NCI-H2227 treated with DMSO at 0.1 percent for 48 hours (cell line): ENCODE data around the gene IRF3.

Experiments used
- DNase-seq: peaks from one replicate; lab custom pipeline; 2025; lab: John Stamatoyannopoulos, UW

IRF3 gene, protein sequence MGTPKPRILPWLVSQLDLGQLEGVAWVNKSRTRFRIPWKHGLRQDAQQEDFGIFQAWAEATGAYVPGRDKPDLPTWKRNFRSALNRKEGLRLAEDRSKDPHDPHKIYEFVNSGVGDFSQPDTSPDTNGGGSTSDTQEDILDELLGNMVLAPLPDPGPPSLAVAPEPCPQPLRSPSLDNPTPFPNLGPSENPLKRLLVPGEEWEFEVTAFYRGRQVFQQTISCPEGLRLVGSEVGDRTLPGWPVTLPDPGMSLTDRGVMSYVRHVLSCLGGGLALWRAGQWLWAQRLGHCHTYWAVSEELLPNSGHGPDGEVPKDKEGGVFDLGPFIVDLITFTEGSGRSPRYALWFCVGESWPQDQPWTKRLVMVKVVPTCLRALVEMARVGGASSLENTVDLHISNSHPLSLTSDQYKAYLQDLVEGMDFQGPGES

DNA sequence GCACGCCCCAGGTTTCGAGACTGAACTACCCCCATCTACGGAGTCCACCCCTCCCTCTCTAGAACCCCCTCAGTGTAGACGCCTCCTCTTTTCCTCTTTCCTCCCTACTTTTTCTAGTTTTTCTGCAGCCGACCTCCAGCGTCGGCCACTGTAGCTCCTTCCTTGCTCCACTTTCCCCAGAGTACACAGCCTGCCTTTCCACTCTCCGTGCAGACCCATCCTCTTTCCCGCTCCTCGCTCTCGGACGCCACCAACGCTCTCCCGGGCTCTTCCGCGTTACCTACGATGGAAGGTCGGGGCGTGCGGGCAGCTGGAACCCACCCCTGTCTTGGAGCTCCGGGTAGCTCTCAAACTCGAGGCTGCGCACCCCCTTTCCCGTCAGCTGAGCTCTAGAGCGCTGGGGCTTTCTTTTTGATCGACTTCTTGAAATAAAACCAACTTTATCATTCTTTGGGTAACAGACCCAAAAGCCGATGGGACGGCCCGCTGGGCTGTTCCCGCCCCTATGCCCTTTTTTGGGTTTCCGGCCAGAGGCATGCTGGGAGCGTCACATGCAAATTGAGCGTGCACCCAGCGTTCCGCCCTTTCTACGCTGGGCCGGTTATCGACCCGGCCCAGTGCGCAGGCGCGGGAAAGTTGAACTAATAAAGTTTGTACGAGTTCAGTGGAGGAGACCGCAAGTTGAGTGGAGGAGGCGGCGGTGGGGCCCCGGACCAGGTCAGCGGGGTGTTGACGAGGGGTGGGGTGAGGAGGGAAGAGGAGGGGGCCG is at the start of gene IRF3, which contains the start of gene BCL2L12:
IRF3 (minus strand) TSS at position 507 of the 769 bp plus-strand sequence. CDS start 1,019 bp downstream, outside the sequence.
BCL2L12 (plus strand) TSS at position 583 of the 769 bp plus-strand sequence. CDS start 760 bp downstream, outside the sequence.
- peak; percentile 78 for DNase-seq

DNA sequence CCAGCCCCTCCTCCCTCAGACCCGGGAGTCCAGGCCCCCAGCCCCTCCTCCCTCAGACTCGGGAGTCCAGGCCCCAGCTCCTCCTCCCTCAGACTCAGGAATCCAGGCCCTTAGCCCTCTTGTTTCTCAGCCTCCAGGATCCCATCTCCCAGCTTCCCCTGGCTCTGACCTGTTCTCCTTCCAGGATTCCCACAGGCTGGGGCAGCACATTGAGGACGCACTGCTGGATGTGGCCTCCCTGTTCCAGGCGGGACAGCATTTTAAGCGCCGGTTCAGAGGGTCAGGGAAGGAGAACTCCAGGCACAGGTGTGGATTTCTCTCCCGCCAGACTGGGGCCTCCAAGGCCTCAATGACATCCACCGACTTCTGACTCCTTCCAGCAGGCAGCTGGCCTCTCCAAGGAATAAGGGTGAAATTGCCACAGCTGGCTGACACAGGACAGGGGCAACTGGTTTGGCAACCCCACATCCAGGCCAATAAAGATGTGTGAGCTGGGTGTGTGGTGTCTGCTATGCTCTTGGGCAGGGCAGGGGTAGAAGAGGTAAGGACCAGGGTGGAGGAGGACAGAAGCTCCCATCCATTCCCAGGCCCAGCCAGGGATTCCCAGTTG is 47.7 kb upstream of the IRF3 start:
- no peak for DNase-seq

DNA sequence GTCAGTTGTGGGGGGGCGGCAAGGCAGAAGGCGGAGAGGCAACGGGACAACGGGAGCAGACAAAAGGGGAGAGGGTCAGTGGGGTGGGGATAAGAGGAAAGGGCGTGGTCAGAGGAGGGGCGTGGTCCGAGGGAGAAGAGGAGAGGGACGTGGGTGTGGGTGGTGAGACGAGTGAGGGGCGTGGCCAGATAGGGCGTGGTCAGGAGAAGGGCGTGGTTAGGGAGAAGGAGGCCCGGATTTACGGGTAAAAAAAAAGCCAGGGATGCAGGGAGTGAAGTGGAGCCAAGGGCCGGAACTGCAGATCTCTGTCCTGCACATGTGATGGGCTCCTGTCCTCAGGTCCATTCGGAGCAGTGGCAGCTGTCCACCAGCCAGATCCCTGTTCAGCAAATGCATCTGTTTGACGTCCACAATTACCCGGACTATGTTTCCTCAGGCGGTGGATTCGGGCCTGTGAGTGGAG is 46.8 kb upstream of the IRF3 start:
- DNase-seq = no peak

DNA sequence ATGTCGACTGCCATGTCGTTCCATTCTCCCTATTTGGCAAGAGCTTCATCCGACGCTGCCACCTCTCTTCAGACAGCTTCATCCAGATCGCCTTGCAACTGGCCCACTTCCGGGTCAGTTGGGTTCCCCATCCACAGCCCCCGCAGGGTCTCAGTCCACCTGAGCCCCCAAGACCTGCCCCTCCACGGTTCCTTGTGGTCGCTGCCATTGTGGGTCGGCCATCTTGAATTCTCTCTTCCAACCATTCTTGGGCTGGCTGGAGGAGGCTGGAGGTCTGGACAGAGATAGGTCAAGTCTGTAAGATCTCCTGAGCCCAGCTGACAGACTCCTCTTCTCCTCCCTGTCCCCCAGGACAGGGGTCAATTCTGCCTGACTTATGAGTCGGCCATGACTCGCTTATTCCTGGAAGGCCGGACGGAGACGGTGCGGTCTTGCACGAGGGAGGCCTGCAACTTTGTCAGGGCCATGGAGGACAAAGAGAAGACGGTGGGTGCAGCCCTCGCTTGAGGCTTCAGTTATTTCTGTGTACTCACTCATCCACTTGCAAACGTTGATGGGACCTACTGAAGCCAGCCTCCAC is 44.8 kb upstream of the IRF3 start:
- DNase-seq = no peak

DNA sequence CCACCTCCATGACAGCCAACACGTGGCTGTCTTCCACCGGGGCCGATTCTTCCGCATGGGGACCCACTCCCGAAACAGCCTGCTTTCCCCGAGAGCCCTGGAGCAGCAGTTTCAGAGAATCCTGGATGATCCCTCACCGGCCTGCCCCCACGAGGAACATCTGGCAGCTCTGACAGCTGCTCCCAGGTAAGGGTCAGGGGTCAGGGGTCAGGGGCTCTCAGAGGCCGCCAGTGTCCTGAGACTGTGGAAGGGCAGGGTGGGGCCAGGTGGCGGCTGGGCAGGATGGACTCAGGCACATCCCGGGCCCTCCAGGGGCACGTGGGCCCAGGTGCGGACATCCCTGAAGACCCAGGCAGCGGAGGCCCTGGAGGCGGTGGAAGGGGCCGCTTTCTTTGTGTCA is 40.3 kb upstream of the IRF3 start:
- no peak for DNase-seq

DNA sequence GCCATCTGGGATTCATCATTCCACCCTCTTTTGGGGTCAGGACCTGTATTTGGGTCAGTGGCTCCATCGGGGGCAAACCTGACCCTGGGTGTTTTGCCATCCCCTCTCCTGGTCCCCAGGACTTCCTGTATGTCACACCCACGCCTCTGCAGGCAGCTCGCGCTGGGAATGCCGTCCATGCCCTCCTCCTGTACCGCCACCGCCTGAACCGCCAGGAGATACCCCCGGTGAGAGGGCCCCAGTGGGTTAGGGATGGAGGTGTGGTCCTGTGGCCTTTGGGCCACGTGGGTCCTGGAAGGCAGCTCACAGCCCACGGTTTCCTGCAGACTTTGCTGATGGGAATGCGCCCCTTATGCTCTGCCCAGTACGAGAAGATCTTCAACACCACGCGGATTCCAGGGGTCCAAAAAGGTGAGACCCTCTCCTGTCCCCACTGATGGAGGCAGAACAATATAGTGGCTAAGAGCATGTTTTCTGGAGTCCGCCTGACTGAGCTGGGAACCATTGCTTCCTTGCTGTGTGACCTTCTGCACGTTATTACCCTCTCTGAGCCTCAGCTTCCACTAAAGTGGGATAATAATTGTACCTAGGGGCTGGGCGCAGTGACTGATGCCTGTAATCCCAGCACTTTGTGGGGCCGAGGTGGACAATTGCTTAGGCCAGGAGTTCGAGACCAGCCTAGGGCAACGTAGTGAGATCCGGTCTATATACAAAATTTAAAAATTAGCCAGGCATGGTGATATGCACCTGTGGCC is 39.4 kb upstream of the IRF3 start:
- DNase-seq = no peak

DNA sequence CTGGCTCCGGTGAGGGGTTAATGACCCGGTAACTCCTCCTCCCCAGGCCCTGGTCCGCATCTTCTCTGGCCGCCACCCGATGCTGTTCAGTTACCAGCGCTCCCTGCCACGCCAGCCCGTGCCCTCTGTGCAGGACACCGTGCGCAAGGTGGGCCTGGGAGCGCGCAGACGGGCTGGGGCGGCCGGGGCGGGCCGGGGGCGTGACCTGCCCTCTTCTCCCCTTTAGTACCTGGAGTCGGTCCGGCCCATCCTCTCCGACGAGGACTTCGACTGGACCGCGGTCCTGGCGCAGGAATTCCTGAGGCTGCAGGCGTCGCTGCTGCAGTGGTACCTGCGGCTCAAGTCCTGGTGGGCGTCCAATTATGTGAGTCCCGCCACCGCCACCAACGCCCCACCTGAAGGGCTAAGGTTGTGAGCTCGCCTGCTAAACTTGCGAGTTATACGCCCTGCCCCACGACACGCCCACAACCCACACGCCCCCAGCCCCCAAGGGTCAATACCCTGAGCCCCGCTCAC is 35.7 kb upstream of the IRF3 start:
- DNase-seq = no peak

DNA sequence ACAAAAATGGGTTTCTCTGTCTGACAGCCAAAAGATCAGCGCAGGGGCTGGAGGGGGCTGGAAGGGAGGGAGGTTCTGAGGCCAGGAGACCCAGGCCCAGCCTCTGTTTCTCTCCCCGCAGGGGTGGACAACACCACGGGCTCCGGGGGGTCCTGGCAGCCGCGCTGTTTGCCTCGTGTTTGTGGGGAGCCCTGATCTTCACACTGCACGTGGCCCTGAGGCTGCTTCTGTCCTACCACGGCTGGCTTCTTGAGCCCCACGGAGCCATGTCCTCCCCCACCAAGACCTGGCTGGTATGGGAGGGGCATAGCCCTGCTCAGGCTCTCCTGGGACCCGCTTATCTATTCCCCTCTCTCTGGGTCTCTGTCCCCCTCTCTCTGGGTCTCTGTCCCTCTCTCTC is 34.9 kb upstream of the IRF3 start:
- no peak for DNase-seq

DNA sequence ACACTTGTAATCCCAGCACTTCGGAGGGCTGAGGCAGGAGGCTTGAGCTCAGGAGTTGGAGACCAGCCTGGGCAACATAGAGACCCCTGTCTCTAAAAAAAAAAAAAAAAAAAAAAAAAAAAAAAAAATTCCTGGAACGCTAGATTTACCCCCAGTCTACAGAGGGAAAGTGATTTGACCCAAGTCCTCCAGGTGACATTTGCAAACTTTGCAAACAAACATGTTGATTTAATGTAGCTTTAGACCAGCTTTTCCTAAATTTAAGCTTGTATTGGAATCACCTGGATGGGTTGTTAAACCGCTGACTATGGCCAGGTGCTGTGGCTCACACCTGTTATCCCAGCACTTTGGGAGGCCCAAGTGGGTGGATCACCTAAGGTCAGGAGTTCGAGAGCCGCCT is 33.7 kb upstream of the IRF3 start:
- no peak for DNase-seq

DNA sequence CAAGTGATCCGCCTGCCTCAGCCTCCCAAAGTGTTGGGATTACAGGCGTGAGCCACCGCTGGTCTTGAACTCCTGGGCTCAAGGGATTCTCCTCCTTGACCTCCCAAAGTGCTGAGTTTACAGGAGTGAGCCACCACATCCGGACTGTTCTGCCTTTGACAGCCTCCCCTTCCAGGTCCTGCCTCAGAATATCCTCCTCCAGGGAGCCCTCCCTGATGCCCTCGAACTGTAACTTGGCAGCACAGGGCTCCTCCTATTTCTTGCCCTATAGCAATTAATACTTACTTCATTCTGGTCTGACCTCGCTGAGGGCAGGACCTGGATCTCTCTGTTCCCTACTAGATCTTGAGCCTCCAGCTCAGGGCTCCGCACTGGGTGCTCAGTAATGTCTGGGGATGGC is 31.2 kb upstream of the IRF3 start:
- no peak for DNase-seq

DNA sequence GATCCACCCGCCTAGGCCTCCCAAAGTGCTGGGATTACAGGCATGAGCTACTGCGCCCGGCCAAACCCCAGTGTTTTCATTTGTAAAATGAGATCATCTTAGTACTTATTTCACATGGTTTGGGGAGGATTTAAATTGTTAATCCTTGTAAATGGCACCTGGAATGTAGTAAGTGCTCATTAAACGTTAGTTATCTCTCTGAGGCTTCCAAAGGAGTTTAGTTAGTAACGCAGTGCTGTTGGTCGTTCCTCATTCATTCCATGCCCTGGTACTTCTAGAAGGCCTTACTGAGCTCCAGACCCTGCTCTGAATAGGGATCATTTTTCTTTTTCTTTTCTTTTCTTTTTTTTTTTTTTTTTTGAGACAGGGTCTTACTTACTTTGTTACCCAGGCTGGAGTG is 30.5 kb upstream of the IRF3 start:
- no peak for DNase-seq

DNA sequence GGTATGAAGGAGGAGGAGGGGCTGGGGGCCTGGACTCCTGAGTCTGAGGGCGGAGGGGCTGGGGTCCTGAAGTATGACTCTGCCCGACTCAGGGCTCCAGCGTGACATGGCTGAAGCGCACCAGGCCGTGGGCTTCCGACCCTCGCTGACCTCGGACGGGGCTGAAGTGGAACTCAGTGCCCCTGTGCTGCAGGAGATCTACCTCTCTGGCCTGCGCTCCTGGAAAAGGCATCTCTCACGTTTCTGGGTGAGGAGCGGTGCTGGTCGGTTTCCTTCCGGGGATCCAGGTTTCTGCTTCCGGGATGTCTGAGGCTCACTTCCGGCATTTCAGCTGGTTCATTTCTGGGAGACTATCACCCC is 26.5 kb upstream of the IRF3 start:
- DNase-seq = peak; percentile 19

DNA sequence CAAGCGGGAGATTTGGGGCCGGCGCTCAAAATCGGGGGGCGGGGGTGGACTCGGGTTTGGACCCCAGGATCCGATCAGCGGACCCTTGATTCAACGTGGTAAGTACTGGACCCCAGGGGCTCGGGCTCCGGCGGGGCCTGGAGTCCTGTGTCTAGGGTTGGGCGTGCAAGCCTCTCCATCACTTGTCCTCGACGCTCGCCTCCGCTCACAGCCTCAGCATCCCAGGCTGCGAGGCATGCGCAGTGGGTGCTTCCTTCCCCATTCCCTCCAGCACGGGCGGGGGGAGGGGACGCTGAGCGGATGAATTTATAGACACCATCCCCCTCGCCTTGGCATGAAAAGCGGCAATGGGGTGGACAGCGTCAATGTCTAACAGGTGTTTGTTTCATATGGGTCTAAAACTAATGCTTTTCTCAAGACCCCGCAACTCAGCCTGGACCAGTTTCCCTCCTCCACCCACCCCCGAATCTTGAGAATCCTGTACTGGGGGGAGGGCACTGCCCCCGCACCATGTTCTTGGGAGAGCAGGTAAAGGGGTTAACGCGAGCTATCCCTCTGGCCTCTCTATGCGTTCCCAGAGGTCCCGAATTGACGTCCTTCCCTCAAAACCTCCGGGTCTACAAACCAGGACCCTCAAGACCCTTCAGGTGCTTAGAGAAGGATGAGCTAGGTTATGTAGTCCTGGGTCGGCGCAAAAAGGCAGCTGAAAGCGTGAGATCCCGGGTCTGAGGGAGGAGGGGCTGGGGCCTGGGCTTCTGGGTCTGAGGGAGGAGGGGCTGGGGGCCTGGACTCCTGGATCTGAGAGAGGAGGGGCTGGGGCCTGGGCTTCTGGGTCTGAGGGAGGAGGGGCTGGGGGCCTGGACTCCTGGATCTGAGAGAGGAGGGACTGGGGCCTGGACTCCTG is 25.8 kb upstream of the IRF3 start:
- DNase-seq = peak; percentile 55

DNA sequence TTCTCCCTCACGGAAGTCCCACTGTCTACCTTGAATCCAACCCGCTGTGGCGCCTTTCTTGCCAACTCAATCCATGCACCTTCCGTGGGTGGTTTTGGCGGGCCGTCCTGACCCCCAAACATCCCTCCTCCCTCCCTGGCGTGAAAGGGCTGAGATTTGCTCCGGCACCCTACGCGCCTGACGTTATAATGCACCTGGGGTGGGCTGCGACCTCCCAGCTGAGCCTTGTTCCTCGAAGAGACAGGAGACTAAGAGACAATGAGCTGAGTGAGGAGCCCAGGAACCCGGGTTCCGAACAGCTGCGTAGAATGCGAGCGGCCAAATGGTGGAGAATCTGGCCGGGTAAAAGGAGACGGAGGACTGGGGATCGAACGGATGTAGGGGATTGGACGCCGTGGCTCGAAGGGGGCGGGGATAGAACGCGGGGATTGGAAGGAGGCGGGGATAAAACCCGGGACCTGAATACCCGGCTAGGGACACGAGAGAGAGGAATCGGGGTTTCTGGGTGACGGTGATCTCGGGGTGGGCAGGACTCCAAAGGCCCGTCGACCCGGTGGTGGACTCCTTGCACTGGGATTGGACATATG is 25.1 kb upstream of the IRF3 start, which contains the start of gene CPT1C:
CPT1C (plus strand) TSS at position 461 of the 587 bp plus-strand sequence. CDS start 1,137 bp downstream, outside the sequence.
- peak; percentile 88 for DNase-seq

DNA sequence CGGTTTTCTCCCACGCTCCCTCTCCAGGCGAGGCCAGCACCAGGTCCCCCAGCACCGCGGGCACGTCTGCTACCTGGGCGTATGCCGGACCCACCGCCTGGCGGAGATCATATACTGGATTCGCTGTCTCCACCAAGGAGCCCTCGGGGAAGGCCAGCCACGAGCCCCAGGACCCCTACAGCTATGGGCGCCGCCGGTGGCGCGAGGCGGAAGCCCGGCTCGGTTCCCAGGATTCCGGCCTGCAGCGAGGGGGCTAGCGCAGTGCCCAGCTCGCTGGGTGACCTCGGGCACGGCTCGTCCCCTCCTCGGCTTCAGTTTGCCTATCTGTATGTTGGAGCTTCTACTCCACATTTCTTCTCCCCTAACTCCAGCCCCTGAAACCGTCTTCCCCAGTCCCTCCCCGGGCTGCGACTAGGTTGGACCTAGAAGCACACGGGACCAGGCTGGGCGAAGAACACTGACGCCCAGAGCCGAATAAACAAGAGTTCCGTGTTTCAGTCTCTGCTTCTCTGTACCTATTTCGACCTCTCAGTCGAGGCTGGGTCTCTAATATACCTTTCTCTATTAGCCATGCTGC is 24.5 kb upstream of the IRF3 start:
- no peak for DNase-seq

DNA sequence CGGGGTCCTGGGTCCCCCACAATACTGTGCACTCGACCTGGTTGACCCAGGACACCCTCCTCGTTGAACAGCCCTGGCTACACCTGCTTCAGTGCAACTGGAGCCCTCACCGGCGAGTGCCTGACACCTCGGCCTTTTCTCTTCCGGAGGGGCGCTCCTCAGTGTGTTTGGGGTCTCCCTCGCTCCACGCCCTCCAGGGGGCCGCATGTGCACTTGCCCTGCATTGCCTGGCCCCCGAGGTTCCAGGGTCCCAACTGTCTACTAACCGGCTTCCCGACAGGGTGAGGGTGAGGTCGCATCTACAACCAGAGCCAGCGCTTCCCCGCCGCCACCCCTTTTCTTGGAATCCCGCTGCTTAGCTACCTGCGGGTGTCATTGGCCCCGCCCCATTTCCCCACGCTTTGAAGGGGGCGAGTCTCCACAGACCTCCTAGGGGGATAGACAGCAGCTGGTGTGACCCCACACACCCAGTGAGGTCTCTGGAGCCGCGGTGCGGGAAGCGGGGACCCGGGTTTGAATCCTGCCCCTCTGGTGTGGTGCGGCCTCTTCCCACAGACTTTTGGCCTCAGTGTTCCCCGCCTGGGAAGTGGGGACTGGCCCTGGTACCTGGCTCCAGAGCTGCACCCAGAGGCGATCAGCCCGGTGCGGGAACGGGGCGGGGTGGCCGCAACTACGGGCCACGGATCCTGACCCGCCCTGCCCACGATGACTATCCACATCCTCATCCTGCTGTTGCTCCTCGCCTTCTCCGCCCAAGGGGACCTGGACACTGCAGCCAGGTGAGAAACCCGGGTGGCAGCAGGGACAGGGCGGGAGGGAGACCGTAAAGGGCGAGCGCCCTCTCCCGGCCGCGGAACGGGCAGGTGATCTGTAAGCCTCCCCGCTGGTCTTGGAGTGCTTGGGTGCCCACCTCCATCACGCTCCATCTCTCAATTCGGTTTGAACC is 23.7 kb upstream of the IRF3 start, which contains the start of gene ADM5:
ADM5 (plus strand) TSS at position 462 of the 946 bp plus-strand sequence; CDS start at position 706, 244 bp downstream.
- peak; percentile 10 for DNase-seq

DNA sequence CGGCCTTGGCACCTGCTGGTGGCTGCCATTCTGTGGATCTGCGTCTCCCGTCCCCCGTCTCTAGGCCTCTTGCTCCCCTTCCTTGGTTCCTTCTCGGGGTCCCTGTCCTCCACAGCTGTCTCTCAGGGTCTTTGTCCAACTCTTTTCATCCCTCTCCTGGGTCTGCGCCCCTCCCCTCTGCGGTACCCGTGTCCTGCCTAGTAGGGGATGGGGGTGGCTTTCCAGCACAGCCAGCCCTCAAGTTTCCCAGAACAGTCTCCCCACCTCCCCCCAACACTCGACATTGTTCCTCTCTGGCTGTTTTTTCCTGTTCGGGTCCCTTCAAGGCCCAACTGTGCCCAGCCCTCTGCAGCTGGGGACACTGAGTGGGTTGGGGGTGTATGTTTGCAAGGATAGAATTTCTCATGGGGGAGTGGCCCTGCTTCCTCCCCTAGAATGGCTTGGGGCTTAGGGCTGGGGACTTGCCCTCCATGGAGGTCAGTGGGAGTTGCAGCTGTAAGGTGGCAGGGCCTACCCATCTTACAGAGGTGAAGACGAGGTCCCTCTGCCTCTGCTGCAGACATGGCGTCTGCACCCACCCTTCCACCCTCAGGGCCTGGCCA is 23.0 kb upstream of the IRF3 start:
- DNase-seq = no peak
